HG03196 (cell line): Measurements from ENCODE around the gene ZNF823.
"Not testable (repeated sequence)": the region's sequence is repeated elsewhere in the genome, so short reads cannot be mapped to it uniquely, and the experiment has no call there.

Experiments used
- ATAC-seq: cut with Tn5 transposase; IDR thresholded peaks from one replicate; pipeline ENCODE4 v1.9.1; 2021; ENCODE audit not compliant: unreplicated experiment

ZNF823 gene

DNA sequence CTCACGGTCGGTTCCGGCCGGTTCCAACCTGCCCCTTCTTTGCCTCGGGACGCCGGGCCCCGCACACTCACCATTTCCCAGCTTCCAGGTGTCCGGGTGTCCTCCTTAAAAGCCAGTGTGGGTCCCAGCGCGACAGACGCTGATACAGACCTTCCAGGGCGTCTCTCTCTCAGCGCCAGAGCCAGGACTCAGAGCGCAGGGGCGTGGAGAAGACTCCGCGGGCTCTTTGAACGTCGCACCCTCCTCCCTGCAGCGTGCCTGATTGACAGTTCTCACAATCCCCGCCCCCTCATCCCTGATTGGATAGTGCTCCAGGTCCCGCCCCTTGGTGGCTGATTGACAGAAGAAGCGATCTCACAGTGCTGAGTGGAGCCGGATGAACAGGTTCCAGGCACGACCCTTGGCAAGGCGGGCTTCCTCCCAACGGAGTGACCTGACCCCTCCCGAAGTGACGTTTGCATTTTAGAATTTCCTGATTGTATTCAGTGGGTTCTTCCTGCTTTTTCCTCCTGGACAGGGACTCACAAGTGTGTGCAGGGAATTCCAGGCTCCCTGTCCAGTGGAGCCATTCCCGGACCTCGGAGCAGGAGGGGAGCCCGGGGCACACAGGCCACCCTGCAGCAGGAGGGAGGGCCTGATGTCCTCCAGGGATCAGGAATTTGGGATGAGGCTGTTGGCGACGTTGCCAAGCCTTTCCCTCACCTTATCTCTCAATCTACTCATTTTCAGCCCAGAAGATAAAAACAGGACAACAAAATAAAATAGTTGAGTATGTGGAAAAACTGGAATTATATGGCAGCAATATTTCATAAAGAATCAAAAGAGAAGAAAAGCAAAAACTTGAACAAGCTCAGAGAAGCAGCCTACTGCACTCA is at the start of gene ZNF823:
TSS of gene ZNF823 (minus strand) at position 201 of the 875 bp plus-strand sequence. CDS start at position 74, 127 bp downstream.
- ATAC-seq = peak; percentile 93

DNA sequence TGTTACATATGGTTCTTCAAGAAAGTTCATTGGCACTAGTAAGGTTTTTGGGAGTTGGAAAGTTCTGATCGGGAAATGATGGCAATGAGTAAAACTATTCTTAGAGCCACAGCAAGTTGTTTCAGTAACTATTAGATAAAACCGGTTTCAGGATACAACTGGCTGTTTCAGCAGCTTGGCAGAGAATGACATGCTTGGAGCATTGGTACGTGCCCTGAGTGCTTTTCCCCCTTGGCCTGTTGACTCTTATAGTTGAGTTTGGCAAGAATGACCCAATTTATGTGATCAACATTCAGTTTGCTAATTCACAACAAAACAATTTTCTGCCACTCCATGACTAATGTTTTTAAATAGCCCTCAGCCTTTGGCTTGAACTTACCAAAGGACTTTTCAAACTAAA is 48.8 kb upstream of the ZNF823 start:
- no peak for ATAC-seq

DNA sequence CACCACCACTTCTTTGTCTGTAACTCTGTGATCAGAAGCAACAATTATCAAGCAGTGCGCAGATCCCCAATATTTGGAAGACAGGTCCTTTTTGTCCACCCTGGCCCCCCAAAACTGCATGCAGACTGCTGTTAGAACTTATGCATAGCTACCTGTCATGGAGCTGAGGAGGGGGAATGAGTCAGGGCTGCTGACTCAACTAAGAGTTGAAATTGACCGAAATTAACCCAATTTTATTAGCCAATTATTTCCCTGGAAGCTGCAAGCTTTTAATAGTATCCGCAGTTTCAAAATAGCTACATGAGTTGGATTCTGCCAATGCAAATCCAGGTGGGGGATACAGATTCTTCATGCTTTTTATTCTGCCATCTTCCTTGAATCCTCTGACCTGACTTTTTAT is 45.6 kb upstream of the ZNF823 start:
- no peak for ATAC-seq

DNA sequence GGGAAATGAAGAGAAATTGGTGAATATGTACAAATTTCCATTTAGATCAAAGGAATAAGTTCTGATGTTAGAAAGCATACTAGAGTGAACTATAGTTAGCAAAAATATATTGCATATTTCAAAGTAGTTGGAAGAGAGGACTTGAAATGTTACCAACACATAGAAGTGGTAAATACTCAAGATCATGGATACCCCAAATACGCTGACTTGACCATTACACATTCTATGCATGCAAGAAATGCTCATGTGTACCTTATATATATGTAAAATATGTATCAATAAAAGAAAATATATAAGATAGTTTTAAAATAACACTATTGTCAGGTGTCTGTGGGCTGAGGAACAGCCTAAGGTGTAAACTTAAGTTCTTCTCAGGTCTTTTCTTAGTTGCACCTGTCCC is 45.0 kb upstream of the ZNF823 start:
- ATAC-seq = no peak

DNA sequence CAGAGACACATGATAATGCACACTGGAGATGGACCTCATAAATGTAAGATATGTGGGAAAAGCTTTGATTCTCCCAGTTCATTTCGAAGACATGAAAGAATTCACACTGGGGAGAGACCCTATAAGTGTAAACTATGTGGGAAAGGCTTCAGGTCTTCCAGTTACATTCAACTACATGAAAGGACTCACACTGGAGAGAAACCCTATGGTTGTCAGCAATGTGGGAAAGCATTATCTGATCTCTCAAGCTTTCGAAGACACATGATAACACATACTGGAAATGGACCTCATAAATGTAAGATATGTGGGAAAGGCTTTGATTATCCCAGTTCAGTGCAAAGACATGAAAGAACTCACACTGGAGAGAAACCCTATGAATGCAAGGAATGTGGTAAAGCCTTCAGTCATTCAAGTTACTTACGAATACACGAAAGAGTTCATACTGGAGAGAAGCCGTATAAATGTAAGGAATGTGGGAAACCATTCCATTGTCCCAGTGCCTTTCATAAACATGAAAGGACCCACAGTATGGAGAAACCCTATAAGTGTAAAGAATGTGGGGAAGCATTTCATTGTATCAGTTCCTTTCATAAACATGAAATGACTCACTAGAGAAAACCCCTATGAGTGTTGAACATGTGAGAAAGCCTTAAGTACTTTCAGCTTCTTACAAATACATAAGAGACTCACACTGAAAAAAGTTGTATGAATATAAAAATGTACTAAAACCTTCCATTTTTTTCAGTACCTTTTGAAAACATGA is 42.7 kb upstream of the ZNF823 start:
- ATAC-seq = no peak

DNA sequence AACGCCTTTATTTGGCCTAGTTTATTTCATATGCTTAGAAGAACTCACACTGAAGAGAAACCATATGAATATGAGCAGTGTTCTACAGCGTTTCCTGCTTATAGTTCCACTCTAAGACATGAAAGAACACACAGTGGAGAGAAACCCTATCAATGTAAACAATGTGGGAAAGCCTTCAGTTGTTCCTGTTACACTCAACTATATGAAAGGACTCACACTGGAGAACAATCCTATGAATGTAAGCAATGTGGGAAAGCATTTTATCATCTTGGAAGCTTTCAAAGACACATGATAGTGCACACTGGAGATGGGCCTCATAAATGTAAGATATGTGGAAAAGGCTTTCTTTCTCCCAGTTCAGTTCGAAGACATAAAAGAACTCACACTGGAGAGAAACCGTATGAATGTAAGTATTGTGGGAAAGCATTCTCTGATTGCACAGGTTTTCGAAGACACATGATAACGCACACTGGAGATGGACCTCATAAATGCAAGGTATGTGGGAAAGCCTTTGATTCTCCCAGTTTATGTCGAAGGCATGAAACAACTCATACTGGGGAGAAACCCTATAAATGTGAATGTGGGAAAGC is 41.8 kb upstream of the ZNF823 start:
- no peak for ATAC-seq

DNA sequence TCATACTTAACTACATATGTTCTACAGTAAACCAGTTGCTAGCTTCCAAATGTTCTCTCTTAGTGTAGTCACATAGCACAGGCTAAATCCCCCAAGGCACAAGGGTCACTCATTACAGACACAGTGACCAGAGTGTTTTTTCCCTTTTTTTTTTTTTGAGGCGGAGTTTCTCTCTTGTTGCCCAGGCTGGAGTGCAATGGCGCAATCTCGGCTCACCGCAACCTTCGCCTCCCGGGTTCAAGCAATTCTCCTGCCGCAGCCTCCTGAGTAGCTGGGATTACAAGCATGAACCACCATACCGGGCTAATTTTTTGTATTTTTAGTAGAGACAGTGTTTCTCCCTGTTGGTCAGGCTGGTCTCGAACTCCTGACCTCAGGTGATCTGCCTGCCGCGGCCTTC is 37.9 kb upstream of the ZNF823 start:
- not testable (repeated sequence) for ATAC-seq

DNA sequence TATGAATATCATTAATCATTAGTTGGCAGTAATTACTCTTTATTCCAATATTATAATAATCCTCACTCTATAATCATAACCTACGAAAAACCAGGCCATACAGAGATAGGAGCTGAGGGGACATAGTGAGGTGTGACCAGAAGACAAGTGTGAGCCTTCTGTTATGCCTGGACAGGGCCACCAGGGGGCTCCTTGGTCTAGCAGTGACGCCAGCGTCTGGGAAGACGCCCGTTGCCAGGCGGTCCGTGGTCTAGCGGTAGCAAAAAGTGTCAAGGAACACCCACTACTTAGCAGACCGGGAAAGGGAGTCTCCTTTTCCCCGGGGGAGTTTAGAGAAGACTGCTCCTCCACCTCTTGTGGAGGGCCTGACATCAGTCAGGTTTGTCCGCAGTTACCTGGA is 32.8 kb upstream of the ZNF823 start:
- ATAC-seq = not testable (repeated sequence)

DNA sequence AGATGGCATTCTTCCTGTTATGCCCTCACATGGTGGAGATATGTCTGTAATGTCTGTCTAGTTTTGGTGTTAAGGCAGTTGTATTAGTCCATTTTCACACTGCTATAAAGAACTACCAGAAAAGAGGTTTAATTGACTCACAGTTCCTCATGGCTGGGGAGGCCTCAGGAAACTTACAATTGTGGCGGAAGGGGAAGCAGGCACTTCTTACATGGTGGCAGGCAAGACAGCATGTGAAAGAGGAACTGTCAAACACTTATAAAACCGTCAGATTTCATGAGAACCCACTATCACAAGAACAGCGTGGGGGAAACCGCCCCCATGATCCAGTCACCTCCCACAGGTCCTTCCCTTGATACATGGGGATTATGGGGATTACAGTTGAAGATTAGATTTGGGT is 31.2 kb upstream of the ZNF823 start:
- ATAC-seq = no peak

DNA sequence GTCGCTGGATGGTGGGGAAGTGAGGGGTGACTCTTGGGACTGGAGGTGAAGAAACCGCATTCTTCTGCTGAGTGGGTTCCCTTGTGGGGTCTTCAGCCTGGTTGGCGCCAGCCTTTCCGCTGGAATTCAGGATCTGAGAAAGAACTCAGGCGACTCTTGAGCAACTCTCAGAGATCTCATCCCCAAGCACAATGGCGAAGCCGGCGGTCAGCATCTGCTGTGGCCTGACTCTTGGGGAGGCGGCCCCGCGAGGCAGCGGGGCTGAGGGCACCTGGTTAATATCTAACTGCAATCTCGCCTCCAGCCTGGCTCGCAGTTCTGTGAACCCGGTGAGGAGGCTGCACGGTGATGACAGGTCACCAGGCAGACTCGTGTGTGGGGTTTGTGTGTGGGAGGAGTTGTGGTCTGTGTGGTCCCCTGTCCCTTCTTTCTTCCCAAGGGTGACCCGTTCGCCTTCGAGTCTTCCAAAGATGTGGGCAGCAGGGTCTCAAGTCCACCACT is 28.9 kb upstream of the ZNF823 start:
- peak; percentile 32 for ATAC-seq

DNA sequence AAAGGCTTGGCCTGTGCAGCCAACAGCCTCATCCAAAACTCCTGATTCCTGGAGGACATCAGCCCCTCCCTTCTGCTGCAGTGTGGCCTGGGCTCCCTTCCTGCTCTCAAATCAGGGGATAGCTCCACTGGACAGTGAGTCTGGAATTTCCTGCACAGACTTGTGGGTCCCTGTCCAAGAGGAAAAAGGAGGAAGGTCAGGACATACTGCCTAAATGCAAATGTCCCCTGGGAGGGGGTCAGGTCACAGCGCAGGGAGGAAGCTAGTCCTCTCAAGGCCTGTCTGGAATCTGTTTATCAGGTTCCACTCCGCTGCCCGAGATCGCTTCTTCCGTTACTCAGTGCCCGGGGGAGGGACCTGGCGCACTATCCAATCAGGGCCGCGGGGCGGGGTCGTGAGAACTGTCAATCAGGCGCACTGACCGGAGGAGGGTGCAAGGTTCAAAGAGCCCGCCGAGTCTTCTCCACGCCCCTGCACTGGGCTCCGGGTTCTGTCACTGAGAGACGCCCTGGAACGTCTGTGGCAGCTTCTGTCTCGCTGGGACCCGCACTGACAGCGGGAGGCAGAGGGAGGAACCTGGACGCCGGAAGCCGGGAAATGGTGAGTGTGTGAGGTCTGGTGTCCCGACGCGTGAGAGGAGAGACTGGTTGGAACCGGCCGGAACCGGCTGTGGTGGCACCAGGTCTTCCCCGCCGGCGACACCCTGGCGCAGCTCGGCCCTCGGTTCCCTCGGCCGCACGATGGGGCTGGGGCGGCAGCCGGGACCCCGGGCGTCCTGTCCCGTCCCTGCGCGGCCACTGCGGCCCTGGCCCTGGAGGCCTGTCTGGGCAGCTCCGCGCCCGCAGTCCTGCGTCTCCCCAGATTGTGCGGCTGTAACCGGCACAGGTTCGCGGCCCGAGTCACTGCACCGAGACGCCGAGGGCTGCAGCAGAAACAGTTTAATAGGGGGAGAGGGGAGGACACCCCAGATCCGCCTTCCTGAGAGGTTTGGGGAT is 28.1 kb upstream of the ZNF823 start, which contains the start of gene ZNF441:
TSS of gene ZNF441 (plus strand) at position 404 of the 995 bp plus-strand sequence. CDS start at position 598, 194 bp downstream.
- peak; percentile 89 for ATAC-seq

DNA sequence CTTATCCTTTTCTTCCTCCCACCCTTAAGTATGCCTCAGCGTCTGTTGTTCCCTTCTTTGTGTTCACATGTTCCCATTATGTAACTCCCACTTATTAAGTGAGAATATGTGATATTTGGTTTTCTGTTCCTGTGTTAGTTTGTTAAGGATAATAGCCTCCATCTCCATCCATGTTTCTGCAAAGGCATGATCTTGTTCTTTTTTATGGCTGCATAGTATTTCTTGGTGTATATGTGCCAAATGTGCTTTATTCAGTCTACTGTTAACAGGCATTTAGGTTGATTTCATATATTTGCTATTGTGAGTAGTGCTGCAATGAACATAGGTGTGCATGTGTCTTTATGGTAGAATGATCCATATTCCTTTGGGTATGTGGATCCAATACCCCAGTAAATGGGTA is 24.9 kb upstream of the ZNF823 start:
- ATAC-seq = no peak

DNA sequence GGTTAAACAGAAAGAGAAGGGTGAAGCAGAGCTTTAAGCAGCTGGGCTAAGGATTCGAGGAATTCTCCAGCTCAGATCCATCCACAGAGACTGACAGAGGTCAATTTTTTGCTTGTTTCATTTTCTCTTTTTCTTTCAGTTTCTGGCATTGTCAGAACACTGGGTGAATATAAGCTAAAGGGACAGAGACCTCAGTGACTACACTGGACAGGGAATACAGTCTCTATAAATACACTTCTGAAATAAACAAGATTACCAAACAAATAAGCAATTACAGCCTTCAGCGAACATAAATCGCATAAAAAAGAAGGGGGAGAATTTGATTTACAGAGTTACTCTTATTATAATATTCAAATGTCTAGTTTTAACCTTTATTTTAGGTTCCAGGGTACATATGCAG is 24.4 kb upstream of the ZNF823 start:
- no peak for ATAC-seq

DNA sequence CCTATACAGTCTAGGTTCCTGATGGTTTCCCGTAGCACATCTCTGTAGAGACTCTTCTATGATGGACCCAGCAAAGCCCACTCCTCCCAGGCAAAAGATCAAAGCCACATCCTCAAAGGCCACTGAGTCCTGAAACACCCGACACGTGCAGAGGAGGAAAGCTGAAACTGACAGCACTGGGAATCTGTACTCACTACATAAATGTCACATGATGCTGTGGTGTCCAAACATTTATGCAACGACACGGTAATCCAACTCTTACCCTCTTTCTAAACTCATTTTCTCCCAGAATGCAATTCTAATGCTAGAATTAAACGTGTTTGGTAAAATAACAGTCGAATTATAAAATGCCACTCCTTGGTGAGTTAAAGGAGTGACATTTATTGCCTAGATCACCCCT is 21.1 kb upstream of the ZNF823 start:
- no peak for ATAC-seq

DNA sequence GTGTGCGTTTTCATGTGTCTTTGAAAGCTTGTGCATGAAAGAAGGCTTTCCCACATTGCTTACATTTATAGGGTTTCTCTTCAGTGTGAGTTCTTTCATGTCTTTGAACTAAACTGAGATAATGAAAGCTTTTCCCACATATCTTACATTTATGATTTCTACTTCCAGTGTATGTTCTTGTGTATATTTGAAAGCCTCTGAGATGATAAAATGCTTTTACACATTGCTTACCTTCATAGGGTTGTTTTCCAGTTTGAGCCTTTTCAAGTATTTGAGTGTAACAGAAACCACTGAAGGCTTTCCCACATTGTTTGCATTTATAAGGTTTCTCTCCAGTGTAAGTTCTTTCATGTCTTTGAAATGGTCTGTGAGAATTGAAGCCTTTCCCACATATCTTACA is 18.2 kb upstream of the ZNF823 start:
- no peak for ATAC-seq

DNA sequence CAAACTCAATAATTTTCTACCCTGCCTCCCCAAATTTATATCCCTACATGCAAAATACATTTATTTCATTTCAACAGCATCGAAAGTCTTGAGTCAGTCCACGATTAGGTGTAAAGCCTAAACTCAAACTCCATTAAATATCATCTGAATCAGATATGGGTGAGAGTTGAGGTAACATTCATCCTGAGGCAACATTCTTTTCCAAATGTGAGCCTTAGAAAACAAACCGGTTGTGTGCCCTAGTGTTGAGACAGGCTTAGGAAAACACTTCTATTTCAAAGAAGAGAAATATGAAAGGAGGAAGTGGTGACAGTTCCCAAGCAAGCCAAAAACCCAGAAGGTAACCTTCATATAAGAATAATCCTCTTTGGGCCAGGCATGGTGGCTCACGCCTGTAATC is 15.9 kb upstream of the ZNF823 start:
- ATAC-seq = no peak

DNA sequence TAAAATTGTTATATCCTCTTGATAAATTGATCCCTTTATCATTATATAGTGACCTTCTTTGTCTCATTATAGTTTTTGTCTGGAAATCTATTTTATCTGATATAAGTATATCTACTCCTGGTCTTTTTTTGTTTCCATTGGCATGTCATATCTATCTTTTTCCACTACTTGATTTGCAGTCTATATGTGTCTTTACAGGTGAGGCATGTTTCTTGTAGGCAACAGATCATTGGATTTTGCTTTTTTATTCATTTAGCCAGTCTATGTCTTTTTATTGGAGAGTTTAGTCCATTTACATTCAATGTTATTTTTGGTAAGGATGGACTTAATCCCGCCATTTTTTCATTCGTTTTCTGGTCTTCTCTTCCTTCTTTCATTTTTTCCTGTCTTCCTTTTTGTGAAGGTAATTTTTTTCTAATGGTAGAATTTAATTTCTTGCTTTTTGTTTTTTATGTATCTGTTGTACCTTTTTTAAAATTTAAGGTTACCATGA is 13.5 kb upstream of the ZNF823 start:
- ATAC-seq = no peak

DNA sequence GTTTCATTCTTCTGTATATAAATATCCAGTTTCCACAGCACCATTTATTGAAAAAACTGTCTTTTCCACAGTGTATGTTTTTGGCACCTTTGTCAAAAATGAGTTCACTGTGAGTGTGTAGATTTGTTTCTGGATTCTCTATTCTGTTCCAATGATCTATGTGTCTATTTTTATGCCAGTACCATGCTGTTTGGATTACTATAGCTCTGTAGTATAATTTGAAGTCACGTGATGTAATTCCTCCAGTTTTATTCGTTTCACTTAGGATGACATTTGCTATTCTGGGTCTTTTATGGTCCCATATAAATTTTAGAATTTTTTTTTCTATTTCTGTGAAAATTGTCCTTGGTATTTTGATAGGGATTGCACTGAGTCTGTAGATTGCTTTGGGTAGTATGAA is 11.0 kb upstream of the ZNF823 start:
- ATAC-seq = no peak

DNA sequence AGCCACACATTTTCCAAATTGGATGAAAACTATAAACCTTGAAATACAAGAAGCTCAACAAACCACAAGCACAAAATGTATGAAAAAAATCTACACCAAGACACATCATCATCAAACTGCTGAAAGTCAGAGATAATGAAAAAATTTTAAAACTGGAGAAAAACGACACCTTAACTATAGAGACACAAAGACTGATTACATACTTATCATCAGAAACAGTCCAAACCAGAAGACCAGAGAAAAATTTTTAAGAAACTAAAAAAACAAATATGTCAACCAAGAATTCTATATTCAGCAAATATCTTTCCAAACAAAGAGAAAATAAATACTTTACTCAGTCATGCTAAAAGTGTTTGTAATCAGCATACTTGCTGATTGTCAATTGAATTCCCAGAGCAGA is 8.5 kb upstream of the ZNF823 start:
- ATAC-seq = no peak

DNA sequence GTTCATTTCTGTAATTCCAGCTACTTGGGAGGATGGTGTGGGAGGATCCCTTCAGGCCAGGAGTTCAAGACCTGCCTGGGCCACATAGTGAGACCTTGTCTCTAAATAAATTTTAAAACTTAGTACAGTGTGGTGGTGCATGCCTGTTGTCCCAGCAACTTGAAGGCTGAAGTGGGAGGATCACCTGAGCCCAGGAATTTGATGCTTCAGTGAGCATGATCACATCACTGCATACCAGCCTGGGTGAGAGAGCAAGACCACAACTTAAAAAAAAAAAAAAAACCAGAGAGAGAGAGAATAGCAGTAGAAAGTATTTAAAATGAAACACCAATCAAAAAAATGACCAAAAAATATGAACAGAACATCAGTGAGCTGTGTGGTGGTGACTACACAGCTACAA is 7.1 kb upstream of the ZNF823 start:
- no peak for ATAC-seq
